Suppressor macrophage treated with lipopolysaccharide for 4 hours (primary cell): ENCODE data around the gene NARS2.
"Not testable (repeated sequence)": the region's sequence is repeated elsewhere in the genome, so short reads cannot be mapped to it uniquely, and the experiment has no call there.

Source experiments
- DNase-seq: peaks from one replicate; pipeline ENCODE4 v3.0.0-alpha.2; 2020

Gene NARS2

GRCh38 chr11:78472905-78473304 lies 101.8 kb downstream of the NARS2 start:
- no peak for DNase-seq

DNA sequence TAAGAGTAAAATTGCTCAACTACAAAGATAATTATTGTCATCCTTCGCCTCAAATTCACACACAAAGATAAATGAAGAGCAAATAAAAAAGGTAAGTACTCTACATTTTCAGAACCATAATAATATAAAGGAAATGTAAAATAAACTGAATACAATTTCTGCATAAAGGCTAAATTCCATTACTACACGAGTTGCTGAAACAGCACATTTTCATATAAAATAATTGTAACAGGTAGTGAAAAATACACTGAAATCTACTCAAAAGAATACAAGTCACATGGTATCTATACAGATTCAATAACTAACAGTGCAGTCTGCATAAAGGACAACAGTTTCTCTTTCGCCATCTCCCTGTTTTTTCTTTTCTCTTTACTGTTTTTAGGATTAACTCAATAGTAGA lies 102.3 kb downstream of the NARS2 start:
- no peak for DNase-seq

- no peak for DNase-seq
Measured at GRCh38 chr11:78470861-78471442, 103.7 kb downstream of the NARS2 start.

DNA sequence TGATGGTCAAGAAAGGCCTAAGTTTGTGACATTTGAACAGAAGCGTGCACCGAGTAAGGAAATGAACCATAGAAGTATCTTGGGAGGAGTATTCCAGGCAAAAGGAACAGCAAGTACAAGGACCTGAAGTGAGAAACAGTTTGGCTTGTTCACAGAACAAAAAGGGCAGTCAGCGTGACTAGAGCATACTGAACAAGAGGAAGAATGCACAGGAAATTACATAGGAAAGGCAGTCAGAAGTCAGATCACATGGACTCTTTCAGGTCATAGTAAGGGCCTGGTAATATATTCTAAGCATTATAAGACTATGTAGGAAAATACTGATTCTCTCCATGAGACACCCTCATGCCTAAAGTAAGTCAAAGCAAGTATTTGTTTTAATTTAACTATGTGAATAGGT lies 104.8 kb downstream of the NARS2 start:
- DNase-seq = peak; percentile 35

GRCh38 chr11:78467931-78468330 lies 106.7 kb downstream of the NARS2 start:
- DNase-seq = no peak

- no peak for DNase-seq
Measured at GRCh38 chr11:78467370-78467769, 107.3 kb downstream of the NARS2 start.

- peak; percentile 16 for DNase-seq
Measured at GRCh38 chr11:78465169-78465942, 109.3 kb downstream of the NARS2 start.

- DNase-seq = not testable (repeated sequence)
Measured at GRCh38 chr11:78464787-78465168, 109.9 kb downstream of the NARS2 start.

DNA sequence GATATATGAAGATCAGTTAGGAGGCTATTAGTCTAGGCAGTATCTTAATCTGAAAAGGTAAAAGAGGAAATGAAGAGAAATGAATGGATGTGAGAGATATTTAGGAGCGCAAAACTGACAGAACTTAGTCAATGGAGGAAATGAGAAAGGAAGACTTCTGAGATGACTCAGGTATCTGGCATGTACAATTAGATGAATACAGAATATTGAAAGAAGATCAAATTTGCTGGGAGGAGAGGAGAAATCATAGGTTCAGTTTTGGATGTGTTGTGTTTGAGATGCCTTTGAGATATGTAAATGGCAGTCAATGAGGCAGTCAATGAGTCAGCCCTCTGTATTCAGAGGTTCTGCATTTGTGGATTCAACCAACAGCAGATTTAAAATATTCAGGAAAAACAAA lies 114.2 kb downstream of the NARS2 start:
- no peak for DNase-seq

DNA sequence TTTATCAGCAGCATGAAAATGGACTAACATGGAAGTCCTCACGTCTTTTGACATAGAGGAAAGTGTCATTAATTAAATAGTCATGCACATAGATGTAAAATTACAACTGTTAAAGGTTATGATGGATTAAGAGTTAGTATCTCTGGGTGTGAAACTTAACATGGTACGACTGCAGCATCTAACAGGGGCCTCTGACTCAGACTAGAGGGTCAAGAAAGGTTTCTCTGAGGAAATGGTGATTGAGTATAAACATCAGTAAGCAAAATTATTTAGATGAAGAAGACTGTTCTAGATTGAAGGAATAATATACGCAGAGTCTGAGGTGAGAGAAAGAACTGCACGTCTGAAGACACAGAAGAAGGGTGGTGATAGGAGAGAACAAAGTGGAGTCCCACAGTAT lies 114.9 kb downstream of the NARS2 start:
- DNase-seq = no peak

DNA sequence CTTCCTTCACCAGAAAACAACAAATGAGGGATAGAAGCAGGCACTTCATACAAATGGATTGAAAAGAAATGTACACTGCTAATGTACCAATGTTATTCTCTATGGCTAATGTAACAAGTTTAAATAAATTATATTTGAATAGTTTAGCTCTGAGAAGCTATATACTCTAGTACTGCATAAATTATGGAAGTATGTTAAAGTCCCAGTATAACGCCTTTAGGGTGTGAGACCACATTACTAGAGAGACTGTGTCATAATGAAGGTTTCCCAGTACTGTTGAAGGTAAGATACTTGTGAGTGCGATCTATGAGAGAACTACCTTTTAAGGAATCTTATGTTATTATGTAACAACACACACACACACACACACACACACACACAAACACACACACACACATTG lies 117.2 kb downstream of the NARS2 start:
- no peak for DNase-seq

DNA sequence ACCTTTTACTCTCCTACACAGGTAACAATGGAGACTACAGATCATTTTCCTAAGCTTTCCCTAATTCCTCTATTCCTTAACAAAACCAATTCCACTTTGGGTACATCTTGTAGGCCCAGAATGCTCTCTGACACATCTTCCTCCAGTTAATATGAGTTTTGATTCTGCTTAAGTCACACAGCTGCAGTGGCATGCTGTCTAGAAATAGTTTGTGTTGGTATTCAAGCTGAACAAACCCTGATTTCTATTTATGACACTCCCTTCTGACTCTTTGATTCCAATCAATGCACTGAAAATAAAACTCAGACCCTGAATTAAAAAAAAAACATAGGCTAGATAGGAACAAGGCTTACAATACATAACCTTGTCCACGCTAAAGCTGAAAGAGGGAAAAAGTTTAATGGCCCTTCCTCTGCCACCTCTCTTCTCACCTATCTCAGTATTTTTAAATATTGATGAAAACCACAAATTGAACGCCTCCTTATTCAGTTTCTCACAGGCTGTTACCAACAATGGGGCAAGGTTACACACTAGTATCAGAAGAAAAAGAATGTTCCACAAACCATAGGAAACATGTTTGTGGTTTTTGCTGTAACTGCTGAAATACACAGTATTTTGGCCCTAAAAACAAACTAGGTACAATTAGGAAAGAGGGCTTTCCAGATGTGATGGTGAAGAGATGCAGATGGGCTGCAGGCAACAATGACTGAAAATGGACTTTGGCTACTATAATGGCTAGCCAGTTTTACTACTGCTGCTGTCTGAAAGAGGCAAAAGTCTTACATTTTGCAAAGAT lies 121.3 kb downstream of the NARS2 start:
- no peak for DNase-seq

GRCh38 chr11:78451371-78452150 lies 123.1 kb downstream of the NARS2 start:
- DNase-seq = no peak

DNA sequence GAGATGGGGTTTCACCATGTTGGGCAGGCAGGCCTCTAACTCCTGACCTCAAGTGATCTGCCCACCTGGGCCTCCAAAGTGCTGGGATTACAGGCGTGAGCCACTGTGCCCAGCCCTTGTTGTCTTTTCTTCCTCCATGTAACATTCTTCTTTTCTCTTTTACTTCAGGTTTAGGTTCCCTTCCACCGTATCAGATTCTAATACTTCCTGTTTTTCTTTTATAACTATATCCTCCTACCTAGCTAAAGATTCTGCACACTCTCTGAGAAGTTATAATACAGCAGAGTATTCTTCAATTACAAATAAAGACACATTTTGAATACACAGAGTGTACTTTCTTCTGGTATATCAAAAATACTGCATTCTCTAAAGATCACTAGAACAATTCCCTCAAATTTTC lies 123.8 kb downstream of the NARS2 start:
- DNase-seq = no peak

- no peak for DNase-seq
Measured at GRCh38 chr11:78449866-78450265, 124.8 kb downstream of the NARS2 start.

- DNase-seq = no peak
Measured at GRCh38 chr11:78446210-78446609, 128.5 kb downstream of the NARS2 start.

- no peak for DNase-seq
Measured at GRCh38 chr11:78444726-78445125, 129.9 kb downstream of the NARS2 start.

GRCh38 chr11:78441956-78442355 lies 132.7 kb downstream of the NARS2 start:
- DNase-seq = no peak

- peak; percentile 31 for DNase-seq
Measured at GRCh38 chr11:78438298-78438975, 136.2 kb downstream of the NARS2 start.

DNA sequence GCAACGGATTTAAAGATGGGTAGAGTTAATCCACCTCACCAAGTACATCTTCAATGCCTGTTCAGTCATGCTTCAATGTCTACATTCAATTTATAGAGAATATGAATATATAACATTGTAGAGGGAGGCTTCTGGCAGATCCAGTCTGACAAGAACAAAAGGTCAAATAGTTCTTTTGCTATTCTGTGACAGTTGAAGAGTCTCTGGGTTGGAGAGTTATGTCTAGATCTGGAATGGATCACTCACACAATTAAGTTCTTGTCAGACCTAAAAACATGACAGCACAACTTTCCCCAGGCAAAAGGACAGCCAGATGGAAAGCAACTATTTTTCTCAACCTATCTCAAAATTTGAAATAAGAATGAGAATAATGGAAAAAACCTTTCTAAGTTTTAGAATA lies 141.7 kb downstream of the NARS2 start:
- no peak for DNase-seq

DNA sequence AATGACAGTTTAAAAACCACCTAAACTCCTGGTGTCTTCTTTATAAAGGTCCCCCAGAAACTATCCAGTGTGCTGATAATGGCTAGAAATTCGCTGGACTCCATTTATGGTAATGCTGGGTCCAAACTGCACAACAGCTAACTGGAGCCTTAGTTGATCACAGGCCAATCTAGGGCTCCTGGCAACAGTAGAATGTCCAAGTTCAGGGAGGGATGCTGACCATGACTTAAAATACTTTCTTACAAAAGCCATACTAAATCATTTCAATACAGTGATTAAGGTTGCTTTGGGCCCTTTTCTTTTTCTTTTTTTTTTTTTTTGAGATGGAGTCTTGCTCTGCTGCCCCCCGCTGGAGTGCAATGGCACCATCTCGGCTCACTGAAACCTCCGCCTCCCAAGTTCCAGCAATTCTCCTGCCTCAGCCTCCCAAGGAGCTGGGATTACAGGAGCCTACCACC lies 142.6 kb downstream of the NARS2 start:
- DNase-seq = peak; percentile 44

GRCh38 chr11:78429660-78430059 lies 145.0 kb downstream of the NARS2 start:
- peak; percentile 70 for DNase-seq
